ENCODE data around the gene SRCIN1.

SRCIN1 gene

GRCh38 chr17:38578229-38579082 is 27.3 kb downstream of the SRCIN1 start:
- Histone ChIP-seq H3K27me3 (ENCODE audit: control insufficient read depth, low read length) (peaks cover 75% of the 10 kb centered on the region), H3K79me2 (ENCODE audit: control insufficient read depth, low read length) (no peaks in the 10 kb centered on the region), H3F3A (ENCODE audit: control insufficient read depth, insufficient read depth) (no peaks in the 10 kb centered on the region), H3K4me2 (ENCODE audit: low read length) (no peak overlapping the region), H3K36me3 (ENCODE audit: control insufficient read depth, low read length) (no peaks in the 10 kb centered on the region), H3K9me3 (ENCODE audit: control insufficient read depth, insufficient read depth, low read length) (no peaks in the 10 kb centered on the region), H3K4me3 (ENCODE audit: low read length) (no peak overlapping the region), H3K4me1 (ENCODE audit: control insufficient read depth, low read length) (no peaks in the 10 kb centered on the region), H3K27ac (ENCODE audit: low read depth, low read length) (no peak overlapping the region), H4K20me1 (ENCODE audit: control insufficient read depth, insufficient read depth, low read depth, low read length) (no peaks in the 10 kb centered on the region), H3K9me2 (replicated peaks; ENCODE audit: control insufficient read depth, low read length) (no peaks in the 10 kb centered on the region)
- TF ChIP-seq EZH2phosphoT487 (IDR thresholded peaks at IDR 0.05; ENCODE audit: borderline replicate concordance, low read length) = no peak
- no peak for TF ChIP-seq CTCF (IDR thresholded peaks at IDR 0.05; ENCODE audit: low read depth, low read length, poor library complexity, severe bottlenecking)

GRCh38 chr17:38577645-38578173 is 28.0 kb downstream of the SRCIN1 start:
- H3K27me3 ChIP-seq (ENCODE audit: control insufficient read depth, low read length) = peaks cover 82% of the 10 kb centered on the region
- H4K20me1 ChIP-seq (ENCODE audit: control insufficient read depth, insufficient read depth, low read depth, low read length) = no peaks in the 10 kb centered on the region
- no peaks in the 10 kb centered on the region for H3K79me2 ChIP-seq (ENCODE audit: control insufficient read depth, low read length)
- H3K9me2 ChIP-seq (replicated peaks; ENCODE audit: control insufficient read depth, low read length) = no peaks in the 10 kb centered on the region
- H3K9me3 ChIP-seq (ENCODE audit: control insufficient read depth, insufficient read depth, low read length) = no peaks in the 10 kb centered on the region
- no peak for TF ChIP-seq CTCF (IDR thresholded peaks at IDR 0.05; ENCODE audit: low read depth, low read length, poor library complexity, severe bottlenecking)
- no peak for TF ChIP-seq EZH2phosphoT487 (IDR thresholded peaks at IDR 0.05; ENCODE audit: borderline replicate concordance, low read length)
- peaks cover 4% of the 10 kb centered on the region; the same call in 1 of the 2 replicates for H3K4me1 ChIP-seq (ENCODE audit: control insufficient read depth, low read length)
- H3K4me2 ChIP-seq (ENCODE audit: low read length) = no peak overlapping the region
- H3K27ac ChIP-seq (ENCODE audit: low read depth, low read length) = no peak overlapping the region
- H3F3A ChIP-seq (ENCODE audit: control insufficient read depth, insufficient read depth) = no peaks in the 10 kb centered on the region
- H3K4me3 ChIP-seq (ENCODE audit: low read length) = no peak overlapping the region
- no peaks in the 10 kb centered on the region for H3K36me3 ChIP-seq (ENCODE audit: control insufficient read depth, low read length)

GRCh38 chr17:38577244-38577643 is 28.5 kb downstream of the SRCIN1 start:
- H3K9me3 ChIP-seq (ENCODE audit: control insufficient read depth, insufficient read depth, low read length) = no peaks in the 10 kb centered on the region
- no peak overlapping the region for H3K4me2 ChIP-seq (ENCODE audit: low read length)
- no peak overlapping the region for H3K4me3 ChIP-seq (ENCODE audit: low read length)
- H3K27me3 ChIP-seq (ENCODE audit: control insufficient read depth, low read length) = peaks cover 82% of the 10 kb centered on the region
- no peaks in the 10 kb centered on the region for H3F3A ChIP-seq (ENCODE audit: control insufficient read depth, insufficient read depth)
- H3K36me3 ChIP-seq (ENCODE audit: control insufficient read depth, low read length) = no peaks in the 10 kb centered on the region
- H3K4me1 ChIP-seq (ENCODE audit: control insufficient read depth, low read length) = peaks cover 4% of the 10 kb centered on the region; the same call in 1 of the 2 replicates
- no peak overlapping the region for H3K27ac ChIP-seq (ENCODE audit: low read depth, low read length)
- TF ChIP-seq EZH2phosphoT487 (IDR thresholded peaks at IDR 0.05; ENCODE audit: borderline replicate concordance, low read length) (peak; percentile 50; the same call in 1 of the 2 replicates), CTCF (IDR thresholded peaks at IDR 0.05; ENCODE audit: low read depth, low read length, poor library complexity, severe bottlenecking) (no peak)
- no peaks in the 10 kb centered on the region for H3K9me2 ChIP-seq (replicated peaks; ENCODE audit: control insufficient read depth, low read length)
- H3K79me2 ChIP-seq (ENCODE audit: control insufficient read depth, low read length) = no peaks in the 10 kb centered on the region
- no peaks in the 10 kb centered on the region for H4K20me1 ChIP-seq (ENCODE audit: control insufficient read depth, insufficient read depth, low read depth, low read length)

Data from DOHH2 (cell line).